NCI-H2227 (cell line): ENCODE measurements around the gene VRTN.

Source experiments
- DNase-seq: peaks from one replicate; lab custom pipeline; 2025; ENCODE audit not compliant: unreplicated experiment; lab: John Stamatoyannopoulos, UW

VRTN gene

DNA sequence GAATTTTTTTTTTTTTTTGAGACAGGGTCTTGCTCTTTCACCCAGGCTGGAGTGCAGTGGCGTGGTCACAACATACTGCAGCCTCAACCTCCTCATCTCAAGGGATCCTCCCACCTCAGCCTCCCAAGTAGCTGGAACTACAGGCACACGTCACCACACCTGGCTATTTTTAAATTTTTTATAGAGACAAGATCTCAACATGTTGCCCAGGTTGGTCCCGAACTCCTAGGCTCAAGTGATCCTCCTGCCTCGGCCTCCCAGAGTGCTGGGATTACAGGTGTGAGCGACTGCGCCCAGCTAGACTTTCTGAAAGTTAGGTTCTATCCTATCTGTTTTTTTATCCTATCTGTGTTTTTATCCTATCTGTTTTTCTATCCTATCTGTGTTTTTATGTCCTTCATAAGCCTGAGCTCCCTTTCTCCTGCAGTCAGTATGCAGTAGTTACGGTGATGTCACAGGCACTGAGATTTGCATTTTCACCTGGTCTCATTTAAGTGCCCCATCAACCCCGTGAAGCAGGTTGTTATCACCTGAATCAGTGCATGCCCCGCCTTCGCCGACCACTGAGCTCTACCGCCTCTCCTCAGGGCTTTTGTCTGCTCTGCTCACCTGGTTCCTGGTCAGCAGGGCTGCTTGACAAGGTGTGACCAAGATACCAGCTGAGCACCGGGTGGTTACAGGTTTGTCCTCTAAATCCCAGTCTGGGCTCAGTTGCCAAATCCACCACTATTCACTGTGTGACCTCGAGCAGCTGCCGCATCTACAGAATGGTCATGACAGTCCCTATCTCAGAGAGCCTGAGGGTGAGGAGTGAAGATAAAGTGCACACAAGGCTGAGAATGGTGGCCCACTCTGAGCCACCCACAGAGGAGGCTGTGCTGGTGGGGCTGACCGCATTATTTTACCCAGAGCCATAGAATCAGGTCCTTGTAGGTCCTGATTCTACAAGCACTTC lies 44.6 kb downstream of the VRTN start:
- DNase-seq, result no peak

GRCh38 chr14:74394549-74394948 lies 46.3 kb downstream of the VRTN start:
- no peak for DNase-seq

- no peak for DNase-seq
These were observed 46.8 kb downstream of the VRTN start for GRCh38 chr14:74395094-74395493.

GRCh38 chr14:74400031-74400685 lies 51.9 kb downstream of the VRTN start:
- peak; percentile 30 for DNase-seq

DNA sequence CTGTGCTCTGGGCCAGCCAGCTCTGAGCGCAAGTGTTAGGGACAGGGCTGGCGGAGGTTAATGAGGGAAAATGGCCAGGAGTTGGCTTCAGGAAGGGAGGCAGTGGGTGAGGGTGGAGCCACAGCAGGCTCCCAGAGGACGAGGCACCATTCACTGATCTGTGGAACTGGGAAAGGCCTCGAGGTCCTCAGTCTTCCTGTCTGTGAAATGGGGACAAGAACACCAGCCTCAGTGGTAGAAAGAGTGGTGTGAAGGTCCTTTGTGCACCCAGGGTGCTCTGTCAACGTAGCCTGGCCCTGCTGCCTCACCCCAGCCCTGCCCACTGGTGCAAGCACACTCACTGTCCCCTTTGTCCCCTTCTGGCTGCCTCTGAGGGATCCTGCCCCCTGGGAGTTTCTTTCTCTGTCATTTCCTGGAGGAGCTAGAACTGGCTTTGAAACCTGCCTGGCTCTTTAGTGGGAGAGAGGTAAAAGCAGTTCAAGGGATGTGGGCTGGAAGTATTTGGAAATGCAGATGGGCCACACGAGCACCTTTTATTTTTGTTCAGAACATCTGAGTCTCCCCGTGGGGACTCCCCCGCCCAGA lies 52.7 kb downstream of the VRTN start:
- no peak for DNase-seq

DNA sequence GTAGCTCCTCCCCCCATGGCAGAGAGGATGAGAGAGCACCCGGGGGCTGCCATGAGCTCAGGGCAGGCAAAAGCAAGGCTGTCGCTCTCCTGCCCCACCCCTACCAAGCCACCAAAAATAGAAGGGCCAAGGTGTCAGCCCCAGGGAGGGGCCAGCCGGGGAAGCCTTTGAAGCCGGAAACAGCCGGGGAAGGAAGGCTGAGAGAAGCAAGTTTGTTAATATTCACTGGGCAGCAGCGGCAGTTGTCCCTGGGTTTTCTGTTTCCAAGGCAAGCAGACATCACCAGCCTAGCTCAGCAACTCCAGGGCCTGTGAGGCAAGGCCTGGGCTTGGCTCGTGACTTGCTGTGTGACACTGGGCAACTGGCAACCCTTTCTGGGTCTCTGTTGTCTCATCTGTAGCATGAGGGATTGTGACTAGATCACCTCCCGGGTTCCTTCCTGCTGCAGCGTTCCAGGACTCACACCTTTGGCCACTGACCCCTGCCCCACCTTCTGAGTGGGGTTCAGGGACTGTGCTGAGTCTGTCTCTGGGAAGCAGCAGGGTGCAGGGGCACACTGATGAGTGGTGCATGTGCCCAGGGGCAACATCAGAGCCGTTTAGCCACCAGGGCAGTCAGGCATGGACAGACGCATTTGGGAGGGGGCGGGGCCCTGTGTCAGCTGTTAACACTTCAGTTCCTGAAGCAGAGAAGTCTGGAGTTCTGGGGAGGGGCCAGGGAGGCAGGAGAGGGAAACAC lies 53.4 kb downstream of the VRTN start:
- peak; percentile 49 for DNase-seq

DNA sequence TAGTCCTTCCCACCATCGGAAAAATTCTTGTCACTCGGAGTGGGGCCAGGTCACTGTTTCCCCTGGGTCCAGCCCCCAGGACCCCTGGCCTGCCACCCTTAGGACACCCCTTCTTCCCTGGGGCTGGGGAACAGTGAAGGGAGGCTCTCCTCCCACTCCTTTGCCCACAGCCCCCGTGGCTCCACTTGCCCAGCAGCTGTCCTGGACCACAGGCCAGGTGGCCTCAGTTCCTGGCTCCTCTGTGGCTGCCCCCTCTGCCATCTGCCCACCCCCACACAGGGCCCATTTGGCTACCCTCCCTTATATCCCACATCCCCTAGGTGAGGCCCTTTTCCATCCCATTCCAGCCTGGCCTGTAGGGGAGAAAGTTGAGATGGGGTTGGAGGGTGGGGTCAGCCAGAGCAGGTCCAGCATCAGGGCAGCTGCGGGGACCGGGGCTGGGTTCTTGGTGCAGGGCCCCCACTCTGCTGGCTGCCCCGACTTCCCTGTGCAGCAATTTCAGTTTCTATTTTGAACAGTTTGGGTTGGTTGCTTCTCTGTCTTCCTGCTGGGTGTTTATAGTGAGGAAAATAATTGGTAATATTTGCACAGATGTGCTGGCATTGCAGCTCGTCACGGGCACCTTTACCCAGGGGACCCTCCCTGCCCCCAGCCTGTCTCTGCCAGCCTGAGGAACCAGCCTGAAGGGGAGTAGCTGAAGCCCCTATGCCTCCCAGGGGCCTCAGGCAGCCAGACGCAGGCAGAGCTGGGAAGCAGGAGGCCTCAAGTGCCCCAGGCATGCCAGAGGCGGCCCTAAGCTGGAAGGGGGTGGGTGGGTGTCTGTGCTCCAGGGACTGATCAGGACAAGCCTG lies 54.4 kb downstream of the VRTN start:
- DNase-seq, result peak; percentile 10

GRCh38 chr14:74403619-74404417 lies 55.5 kb downstream of the VRTN start:
- DNase-seq, result no peak

DNA sequence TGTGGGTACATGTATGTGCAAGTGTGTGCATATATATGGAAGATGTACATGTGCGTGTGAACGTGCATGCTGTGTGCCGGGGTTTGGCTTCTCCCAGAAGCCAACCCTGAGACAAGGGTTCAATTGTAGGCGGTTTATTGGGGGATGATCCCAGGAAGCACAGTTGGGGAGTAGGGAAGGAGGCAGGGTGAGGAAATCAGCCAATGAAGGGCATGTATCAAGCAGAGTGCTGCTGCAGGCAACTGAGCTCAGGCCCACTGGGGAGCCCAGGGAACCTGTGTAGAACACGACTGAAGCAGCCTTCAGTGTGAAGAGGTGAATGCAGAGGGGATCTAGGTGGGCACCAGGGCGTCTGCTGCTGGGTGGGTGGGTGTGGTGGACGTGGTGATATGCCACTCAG lies 56.2 kb downstream of the VRTN start:
- DNase-seq, result no peak

DNA sequence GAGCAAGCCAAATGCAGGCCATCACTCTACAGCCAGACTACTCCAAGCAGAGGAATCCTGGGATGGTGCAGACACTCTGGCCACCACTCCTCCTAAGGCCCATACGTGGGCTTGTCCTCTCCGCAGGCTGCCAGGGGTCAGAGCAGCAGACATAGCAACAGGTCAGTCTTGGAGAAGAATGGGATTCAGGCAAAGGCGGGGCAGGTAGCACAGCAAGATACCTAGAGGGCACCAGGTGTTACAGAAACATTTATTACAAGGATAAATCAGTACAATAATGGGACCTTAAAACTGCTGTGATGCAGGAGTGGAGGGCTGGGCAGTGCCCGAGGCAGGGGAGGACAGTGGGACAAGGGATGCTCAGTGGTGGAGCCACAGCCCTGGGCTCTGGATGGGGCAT lies 57.4 kb downstream of the VRTN start:
- DNase-seq, result no peak

DNA sequence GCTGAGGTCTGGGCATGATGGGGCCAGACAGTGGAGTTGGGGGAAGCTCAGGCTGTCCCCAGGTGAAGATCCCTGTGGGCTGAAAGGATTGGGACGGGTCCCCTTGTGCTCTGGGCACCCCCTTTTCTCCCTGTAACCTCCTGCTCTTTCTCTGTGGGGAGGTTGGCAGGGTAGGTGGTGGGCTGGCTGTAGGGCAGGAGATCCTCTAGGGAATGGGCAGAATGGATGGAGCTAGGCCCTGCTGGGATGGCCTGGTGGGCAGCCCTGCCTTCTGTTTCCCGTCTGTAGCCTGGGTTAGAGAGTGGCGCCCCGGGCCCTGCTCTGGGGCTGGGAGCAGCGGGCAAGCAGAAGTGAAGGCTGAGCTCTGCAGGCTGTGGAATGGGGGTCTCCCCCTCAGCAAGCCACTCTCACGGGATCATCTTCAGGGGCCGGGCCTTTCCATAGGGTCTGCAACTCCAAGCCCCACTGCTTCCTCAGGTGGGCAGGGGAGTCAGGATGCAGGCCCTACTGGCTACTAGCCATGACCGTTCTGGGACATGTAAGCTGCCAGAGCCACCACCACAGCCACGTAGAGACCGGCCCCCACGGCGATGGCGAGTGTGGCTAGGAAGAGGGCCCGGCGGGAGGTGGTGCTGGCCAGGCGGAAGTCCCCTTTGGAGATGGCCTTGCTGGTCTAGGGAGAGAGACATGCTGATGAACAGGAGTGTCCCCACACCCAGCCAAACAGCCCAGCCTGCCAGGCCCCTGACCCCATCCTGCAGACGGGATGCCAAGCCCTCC lies 58.9 kb downstream of the VRTN start:
- no peak for DNase-seq

GRCh38 chr14:74407801-74408154 lies 59.5 kb downstream of the VRTN start:
- no peak for DNase-seq

GRCh38 chr14:74408870-74409269 lies 60.6 kb downstream of the VRTN start:
- no peak for DNase-seq

- DNase-seq, result no peak
These were observed 61.2 kb downstream of the VRTN start for GRCh38 chr14:74409441-74409840.
